HG03064 (cell line): ENCODE measurements around the gene SNRPD2.
"Not testable (repeated sequence)": the region's sequence is repeated elsewhere in the genome, so short reads cannot be mapped to it uniquely, and the experiment has no call there.

Source experiments
- ATAC-seq: cut with Tn5 transposase; IDR thresholded peaks from one replicate; pipeline ENCODE4 v1.9.1; 2021; ENCODE audit warnings: low read depth; ENCODE audit not compliant: unreplicated experiment

Gene SNRPD2

GRCh38 chr19:45705710-45706415, 14.1 kb upstream of the SNRPD2 start:
- ATAC-seq: no peak

DNA sequence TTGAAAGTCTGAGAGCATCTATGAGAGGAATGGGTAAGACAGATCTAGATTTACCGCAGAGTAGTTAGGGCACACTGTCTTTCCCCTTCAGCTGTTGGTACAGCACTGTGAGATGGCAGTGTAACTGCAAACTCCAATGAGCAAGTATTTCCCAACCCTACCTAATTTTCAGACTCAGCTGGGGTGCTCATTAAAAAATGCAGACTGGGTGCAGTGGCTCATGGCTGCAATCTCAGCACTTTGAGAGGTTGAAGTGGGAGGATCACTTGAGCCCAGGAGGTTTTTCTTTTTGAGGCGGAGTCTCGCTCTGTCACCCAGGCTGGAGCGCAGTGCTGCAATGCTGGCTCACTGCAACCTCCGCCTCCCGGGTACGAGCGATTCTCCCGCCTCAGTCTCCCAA, 13.4 kb upstream of the SNRPD2 start:
- ATAC-seq: no peak

- ATAC-seq: no peak
Measured at GRCh38 chr19:45701676-45702075, 9.9 kb upstream of the SNRPD2 start.

- no peak for ATAC-seq
Measured at GRCh38 chr19:45693106-45693788, 1.5 kb upstream of the SNRPD2 start.

GRCh38 chr19:45692187-45693105, 693 bp upstream of the SNRPD2 start, which contains the start of gene QPCTL:
Gene QPCTL, plus strand, starts transcription at chr19:45692666. Its CDS starts 38 bp downstream, at chr19:45692704.
- ATAC-seq: peak; percentile 82

DNA sequence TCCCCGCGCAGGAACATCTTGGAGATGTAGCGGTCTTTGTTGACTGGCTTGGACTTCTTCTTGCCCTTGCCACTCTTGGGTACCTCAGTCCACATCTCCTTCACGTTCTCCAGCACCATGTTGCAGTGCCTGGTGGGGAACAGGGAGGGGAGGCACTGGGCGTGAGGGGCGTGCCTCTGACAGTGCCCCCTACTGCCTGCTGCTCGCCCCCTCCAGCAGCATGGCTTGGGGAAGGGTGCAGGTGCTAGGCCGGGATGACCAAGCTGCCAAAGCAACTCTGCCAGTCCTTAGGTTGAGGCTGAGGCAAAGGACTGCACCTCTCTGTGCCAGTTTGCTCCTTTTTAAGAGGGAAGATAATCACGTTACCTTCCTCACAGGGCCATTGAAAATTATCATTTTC, 4.2 kb downstream of the SNRPD2 start:
- ATAC-seq: no peak

DNA sequence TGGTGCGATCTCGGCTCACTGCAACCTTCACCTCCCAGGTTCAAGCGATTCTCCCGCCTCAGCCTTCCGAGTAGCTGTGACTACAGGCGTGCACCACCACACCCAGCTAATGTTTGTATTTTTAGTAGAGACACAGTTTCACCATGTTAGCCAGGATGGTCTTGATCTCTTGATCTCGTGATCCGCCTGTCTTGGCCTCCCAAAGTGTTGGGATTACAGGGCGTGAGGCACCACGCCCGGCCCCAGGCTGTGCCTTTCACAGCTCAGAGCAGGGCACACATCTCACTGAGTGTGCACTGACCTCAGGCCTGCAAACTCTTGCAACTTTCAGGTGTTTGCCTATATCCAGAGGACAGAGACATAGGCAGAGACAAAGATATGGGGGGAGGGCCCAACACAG, 6.7 kb downstream of the SNRPD2 start:
- not testable (repeated sequence) for ATAC-seq

DNA sequence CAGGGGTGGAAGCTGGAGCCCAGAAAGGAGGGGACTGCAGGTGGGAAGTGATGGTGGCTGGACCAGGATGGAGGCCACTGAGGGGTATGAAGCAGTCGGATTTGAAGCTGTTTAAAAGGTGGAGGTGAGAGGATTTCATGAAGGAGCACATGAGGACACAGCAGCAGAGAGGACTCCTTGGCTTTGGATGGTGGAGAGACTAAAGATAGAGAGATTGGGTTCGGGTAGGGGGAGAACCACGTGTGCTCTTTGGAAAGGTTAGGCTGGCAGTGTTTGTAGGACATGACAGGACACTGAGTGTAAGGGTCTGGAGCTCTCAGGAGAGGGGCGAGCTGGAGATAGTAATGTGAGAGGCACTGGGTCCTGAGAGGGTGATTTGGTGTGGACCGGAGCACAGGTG, 8.8 kb downstream of the SNRPD2 start:
- ATAC-seq: no peak

DNA sequence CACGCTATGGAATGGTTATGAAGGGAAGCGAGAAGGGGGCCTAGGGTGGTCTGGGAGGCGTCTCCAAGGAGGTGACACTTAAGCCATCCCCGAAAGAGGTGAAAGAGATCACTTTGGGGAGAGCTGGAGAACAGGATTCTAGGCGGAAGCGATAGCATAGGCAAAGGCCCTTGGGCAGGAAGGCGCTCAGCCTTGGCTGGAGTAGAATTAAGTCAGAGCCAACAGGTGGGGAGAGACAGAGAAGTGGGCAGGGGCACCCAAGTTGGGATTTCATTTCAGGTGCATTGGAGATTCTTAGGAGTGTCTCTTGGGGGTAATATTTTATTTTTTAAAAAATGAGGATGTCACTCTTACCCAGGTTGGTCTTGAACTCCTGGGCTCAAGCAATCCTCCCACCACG, 9.6 kb downstream of the SNRPD2 start:
- ATAC-seq: no peak

DNA sequence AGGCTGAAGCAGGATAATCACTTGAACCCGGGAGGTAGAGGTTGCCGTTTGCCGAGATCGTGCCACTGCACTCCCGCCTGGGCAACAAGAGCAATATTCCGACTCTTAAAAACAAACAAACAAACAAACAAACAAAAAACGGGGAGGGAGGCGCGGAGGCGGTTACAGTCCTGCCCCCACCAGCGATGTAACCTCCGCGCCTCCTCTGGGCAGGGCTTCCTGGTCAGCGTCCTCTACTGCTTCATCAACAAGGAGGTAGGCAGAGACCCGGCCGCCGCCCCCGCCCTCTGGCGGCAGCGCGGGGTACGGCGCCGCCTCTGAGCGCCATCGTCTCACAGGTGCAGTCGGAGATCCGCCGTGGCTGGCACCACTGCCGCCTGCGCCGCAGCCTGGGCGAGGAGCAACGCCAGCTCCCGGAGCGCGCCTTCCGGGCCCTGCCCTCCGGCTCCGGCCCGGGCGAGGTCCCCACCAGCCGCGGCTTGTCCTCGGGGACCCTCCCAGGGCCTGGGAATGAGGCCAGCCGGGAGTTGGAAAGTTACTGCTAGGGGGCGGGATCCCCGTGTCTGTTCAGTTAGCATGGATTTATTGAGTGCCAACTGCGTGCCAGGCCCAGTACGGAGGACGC, 10.2 kb downstream of the SNRPD2 start:
- ATAC-seq: no peak

DNA sequence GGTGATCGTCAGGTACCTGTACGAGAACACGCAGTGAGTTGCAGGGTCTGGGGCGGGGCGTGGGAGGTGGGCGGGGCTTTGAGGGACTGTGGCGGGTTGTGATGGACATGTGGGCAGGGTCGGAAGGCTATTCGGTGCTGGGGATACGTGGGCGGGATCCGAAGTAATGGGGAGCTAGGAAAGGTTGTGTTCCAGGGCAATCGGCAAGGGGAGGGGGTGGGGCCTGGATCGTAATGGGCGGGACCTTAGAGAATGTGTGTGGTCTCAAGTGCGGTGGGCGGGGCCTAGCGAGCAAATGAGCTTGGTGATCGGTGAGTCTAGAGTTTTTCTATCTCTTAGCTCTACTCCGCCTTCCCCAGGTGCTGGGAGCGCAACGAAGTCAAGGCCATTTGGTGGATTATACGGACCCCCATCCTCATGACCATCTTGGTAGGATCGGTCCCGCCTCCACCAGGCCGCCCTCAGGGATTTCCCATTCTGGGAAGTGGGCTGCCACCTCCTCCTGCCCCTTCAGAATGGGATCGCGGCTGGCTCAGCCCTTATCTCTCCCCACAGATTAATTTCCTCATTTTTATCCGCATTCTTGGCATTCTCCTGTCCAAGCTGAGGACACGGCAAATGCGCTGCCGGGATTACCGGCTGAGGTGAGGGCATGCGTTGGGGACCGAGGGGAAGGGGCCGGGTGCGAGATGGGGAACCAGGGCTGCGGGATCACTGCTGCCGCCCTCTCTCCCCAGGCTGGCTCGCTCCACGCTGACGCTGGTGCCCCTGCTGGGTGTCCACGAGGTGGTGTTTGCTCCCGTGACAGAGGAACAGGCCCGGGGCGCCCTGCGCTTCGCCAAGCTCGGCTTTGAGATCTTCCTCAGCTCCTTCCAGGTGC, 14.2 kb downstream of the SNRPD2 start:
- ATAC-seq: no peak

DNA sequence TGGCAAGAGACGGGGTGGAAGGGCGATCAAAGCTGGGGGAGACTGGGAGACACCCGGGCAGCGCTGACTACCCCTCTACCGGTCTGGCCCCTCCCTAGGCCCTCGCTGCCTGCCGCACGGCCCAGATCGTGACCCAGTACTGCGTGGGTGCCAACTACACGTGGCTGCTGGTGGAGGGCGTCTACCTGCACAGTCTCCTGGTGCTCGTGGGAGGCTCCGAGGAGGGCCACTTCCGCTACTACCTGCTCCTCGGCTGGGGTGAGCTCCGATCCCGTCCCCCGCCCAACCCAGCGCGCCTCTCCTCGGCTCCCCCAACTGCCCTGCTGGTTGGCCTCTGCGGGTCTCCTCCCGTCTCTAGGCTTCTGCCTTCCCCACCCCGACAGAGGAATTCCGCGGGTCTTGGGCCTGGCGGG, 14.9 kb downstream of the SNRPD2 start:
- no peak for ATAC-seq

DNA sequence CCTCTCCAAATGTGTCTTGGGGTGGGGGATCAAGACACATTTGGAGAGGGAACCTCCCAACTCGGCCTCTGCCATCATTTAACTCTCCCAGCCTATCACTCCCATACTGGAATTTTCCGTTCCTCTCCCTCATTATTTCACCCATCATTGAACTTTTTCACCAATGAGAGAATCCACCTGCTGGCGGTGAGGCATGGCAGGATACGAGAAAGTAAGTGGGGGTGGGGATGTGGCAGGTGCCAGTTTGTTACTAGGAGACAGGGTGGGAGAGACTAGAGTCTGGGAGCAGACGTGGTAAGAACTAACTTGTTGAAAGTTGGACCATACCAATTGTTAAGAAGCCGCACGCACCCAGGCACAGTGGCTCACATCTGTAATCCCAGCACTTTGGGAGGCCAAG, 16.8 kb downstream of the SNRPD2 start:
- ATAC-seq: no peak

GRCh38 chr19:45670670-45671453, 20.9 kb downstream of the SNRPD2 start:
- no peak for ATAC-seq

- ATAC-seq: no peak
Measured at GRCh38 chr19:45668342-45668871, 23.3 kb downstream of the SNRPD2 start.

DNA sequence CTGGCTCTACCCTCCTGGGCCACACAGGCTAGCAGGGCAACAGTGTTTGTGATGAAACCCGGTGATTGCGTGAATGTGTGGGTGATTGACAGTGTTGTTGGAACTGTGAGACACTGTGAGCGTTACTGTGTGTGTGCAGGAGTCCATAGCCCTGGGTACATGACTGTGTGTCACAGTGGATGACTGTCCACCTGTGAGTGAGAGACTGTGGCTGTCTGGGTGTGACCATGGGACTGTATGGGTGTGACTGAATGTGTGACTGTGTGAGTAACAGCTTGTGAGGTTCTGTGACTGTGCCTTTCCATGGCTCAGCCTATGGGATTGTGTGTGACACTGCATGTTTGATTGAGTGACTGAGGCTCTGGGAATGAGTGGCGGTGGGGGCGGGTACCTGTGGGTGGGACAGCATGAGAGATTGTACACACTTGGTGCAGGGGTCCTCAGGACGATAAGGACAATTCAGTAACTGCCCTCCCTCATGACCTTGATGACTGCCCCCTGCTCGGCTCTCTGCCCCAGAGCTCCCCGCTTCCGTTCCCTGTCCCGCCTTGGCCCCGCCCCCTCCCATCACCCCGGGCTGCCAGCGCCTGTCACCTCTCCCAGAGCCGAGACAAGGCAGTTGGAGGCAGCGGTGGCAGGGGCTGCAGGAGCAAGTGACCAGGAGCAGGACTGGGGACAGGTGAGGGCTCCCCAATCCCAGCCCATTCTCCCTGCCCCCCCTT, 24.0 kb downstream of the SNRPD2 start, which contains the start of gene GIPR:
TSS of gene GIPR (plus strand) at position 602 of the 722 bp plus-strand sequence. CDS start 1,300 bp downstream, outside the sequence.
- ATAC-seq: no peak

DNA sequence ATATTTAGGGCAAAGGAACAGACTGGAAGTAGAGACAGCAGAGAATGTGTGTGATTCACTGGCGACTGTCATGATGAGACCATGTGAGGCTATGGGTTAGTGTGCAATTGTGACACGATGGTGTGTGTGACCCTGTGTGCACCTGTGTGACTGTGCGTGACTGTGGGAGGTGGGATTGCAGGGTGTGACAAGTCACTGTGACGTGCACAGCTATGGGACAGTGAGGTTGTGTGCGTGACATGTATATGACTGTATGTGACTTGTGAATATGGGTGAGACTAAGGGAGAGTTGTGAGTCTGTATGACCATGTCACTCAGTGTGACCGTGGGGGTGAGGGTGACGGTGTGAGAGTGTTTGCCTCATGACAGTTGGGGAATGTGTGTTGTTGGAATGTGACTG, 27.2 kb downstream of the SNRPD2 start:
- no peak for ATAC-seq

DNA sequence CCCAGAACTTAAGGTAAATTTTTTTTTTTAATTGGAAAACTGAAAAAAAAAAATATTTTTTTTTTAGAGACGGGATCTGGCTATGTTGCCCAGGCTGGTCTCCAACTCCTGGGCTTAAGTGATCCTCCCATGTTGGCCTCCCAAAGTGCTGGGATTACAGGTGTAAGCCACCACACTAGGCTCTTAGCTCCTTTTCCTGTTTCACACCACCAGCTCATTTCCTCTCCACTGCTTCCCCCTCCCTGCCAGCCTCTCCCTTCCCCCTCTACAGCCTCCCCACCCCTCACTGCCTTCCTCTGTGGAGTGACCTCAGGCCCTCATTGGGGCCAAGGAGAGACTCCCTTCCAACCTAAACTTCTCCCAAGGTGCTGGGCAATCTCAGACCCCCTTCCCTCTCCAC, 28.0 kb downstream of the SNRPD2 start:
- ATAC-seq: no peak
